Pons (tissue), 1 donor: ENCODE measurements around the gene KCNT1.

Experiments
- DNase-seq: peaks from one replicate; pipeline ENCODE4 v3.0.0-alpha.2; 2016; ENCODE audit warnings: low spot score

Gene KCNT1

DNA sequence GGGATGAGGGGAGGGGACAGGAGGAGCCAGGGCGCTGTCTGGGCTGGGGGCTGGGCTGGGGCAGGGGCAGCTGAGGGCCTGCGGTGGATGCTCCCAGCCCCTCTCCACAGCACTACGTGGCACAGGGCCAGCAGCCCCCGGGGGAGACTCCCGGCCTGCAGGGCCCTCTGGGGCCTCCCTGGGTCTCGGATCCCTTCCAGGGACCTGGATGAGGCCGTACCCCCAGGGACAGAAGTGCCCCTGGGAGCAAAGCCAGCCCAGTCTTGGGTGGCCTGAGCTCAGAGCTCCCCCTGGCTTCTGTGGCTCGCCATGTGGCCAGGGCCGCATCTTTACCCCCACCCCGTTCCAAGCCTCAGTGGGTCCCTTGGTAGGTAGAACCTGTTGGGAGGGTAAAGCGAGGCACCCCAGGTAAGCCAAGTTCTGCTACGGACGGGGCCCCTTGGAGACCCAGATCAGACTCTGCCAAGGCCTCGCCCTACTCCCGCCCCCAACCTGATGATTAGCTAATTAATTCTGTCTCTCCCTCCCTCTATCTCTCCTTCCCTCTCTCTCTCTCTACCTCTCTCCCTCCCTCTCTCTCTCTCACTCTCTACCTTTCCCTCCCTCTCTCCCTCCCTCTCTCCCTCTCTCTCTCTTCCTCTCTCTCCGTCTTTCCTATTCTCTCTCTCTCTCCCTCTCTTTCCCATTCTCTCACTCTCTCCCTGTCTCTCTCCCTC is 24.3 kb downstream of the KCNT1 start:
- no peak for DNase-seq

DNA sequence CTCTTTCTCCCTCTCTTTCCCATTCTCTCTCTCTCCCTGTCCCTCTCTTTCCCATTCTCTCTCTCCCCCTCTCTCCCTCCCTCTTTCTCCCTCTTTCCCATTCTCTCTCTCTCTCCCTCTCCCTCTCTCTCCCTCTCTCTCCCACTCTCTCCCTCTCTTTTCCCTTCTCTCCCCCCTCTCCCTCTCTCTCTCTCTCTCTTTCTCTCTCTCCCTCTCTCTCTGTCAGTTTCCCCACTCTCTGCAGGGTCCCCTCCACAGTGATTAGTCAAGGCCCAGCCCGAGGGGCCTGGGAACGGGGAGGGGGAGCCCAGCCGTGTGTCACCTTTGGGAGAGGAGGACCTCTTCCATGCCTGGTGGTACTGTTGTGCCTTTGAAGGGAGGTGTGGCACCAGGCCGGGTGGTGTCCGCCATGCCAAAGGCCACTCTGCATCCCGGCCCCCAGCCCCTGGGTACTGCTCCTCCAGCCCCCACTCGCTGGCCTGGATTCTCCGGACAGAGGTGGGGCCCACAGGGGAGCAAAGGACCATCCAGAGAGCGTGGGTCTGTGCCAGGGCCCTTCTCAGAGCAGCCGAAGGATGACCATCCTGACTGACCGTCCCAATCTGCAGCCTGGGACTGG is 25.4 kb downstream of the KCNT1 start:
- no peak for DNase-seq

DNA sequence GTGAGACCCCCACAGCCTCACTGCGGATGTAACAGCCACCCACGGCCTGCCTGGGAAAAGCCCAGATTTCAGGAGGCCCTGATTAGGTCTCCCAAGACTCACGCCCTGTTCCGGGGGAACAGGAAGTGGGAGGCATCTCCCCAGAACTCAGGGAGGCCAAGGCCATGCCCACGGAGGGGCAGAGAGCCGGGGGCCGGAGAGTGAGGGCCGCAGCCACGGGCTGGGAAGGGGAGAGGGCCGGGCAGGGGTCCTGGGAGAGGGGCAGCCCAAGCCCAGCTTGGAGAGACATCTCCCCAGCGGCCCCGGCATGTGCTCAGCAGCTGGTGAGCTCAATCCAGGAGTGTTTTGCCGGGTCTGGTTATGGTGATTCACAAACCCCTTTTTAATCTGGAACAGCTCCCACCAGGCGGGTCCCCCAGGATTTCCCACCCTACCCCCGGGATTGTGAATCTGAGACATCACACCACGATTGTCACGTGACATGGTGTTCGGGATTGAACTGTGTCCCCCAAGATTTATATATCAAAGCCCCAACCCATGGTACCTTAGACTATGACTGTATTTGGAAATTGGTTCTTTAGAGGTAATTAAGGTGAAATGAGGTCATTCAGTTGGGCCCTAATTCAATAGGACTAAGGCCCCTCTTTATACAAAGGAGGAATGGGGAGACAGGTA is 26.6 kb downstream of the KCNT1 start:
- DNase-seq, result no peak

DNA sequence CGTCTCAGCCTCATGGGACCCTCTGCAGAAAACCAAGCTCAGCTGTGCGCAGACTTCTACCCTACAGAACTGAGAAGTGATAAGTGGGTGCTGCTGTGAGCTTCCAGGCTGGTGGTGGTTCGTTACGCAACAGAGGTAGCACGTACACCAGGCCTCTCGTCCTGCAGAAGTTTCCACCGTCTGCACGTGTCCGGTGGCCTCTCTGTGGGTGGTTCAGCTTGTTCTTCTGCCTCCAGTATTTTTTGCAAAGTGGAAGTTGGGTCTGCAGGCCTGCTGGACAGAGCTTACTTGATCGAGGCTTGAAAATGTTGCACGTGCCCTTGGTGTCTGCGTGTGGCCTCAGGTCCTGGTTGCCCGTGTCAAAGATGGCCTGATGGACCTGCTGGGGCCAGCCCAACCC is 27.5 kb downstream of the KCNT1 start:
- no peak for DNase-seq

DNA sequence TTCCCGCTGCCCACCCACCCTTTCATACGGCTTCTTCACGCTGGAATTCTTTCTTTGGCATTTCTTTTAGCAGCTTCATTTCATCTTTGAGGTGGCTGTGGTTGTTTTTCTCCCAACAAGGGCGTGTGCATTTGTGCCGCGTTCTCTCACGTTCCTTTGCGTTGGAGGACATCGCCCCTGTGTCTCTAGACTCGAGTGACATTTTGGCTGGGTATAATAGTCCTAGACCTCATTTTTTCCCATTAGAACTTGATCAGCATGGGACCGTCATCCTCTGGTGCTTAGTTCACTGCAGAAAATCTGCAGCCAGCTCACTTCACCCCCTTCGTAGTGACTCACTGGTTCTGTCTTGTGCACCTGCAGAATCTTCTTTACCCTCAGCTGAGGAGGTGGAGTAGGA is 29.5 kb downstream of the KCNT1 start:
- no peak for DNase-seq

DNA sequence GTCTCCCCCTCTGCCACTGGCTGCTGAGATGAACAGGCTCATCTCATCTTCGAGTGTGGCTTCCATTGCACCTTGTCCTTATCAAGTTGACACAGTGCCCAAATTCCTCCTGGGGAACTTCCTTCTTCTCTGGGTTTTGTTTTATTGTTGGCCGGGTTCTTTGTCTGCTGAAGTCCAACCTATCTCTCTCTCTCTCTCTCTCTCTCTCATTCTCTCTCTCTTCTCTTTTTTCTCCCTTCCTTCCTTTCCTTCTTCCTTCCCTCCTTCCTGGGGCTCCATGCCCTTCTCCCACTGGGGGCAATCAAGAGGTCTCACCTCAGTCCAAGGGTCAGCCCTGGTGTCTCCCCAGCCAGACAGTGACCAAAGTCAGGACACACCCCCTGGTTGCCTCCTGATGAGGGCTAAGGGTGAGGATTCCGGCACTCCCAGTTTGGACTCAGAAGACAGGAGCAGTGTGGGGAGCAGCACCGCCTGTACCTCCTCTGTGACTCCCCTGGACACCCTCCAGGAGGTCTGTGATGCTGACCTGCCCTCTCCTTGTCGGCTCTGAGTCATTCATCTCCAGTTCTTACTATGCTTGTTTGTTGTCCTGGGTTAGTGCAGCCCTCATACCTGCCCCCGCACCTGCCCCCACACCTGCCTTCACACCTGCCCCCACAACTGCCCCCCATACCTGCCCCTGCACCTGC is 30.7 kb downstream of the KCNT1 start:
- DNase-seq, result no peak

DNA sequence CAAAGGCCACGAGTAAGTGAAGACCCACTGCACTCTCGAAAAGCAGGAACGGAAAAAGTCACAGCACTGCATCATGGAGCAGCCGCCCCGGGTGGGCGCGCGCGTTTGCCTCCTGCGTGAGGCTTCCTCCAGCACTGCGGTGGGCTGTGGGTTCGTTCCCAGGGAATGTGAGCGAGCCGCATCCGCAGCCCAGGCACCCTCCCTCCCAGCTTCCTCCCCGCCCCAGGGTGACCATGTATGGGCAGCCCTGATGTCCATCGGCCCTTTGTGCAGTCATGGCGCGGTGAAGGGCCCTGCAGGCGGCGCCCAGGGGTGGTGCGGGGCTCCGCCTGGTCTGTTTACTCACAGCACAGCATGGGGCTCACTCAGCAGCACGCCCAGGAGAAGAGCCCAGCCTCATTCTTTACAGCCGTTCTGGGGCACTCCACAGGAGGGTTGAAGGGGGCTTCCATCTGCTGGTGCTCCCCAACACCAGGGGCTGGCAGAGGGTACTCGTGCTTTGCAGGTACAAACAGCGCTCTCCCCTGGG is 32.7 kb downstream of the KCNT1 start:
- no peak for DNase-seq

DNA sequence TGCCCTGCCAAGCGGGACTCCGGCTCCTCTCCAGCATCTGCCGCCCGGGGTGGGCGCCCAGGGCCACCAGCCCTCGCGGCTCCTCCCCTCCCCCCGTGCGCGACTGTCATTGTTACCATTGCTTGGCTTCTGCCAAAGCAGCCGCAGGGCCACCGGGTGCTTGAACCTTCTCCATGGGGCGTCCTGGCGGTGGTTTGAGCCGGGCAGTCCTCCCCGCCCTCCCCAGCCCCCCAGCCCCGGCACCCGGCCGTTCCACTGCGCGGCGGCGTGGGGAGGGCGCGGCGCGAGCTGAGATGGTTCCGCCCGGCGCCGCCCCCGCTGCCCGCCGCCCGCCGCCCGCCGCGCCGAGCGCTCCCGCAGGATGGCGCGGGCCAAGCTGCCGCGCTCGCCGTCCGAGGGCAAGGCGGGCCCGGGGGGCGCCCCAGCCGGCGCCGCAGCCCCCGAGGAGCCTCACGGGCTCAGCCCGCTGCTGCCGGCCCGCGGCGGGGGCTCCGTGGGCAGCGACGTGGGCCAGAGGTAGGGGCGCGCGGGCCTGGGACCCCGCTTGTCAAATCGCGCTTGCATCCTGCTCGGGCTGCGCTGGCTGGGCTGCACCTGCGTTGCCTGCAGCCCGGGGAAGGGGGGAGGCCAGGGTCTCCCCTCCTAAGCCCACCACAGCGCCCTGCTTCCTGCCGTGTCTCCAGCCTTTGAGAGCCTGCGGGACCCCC is 34.4 kb downstream of the KCNT1 start:
- no peak for DNase-seq

DNA sequence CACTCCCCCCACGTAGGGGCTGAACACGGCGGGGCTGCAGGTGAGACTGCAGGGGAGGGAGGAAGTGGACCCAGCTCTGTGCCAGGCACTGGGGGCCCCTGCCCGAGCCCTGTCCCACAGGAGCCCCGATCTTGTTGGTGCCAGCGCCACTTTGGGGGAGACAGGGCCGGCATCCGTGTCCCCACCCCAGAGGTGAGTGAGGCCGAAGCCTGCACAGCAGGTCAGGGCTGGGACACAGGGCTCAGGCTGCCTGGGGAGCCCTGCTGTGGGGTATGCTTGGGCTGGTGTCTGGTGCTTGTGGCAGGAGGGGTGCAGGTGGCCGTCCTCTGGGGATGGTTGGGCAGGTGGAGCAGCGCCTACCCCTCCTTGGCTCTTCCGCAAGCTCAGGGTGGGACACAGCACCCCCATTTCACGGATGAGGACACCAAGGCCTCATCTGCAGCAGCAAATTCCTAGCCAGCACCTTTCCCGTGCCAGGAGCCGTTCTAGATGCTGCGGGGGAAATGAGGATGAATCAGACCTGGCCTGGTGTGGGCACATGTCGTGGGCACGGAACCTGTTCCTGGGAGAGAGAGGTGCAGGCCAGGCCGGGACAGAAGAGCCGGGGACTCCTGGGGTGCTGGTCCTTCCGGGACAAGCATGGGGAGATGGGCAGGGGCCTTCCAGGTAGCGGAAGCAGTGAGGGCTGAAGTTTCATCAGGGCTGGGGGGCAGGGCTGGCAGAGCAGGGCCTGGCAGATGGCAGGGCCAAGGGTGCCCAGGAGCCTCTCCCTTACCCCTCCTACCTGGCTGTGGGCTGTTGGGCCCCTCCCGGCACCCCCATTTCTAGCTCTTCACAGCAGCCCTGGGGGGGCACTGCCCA is 35.2 kb downstream of the KCNT1 start:
- DNase-seq, result no peak

DNA sequence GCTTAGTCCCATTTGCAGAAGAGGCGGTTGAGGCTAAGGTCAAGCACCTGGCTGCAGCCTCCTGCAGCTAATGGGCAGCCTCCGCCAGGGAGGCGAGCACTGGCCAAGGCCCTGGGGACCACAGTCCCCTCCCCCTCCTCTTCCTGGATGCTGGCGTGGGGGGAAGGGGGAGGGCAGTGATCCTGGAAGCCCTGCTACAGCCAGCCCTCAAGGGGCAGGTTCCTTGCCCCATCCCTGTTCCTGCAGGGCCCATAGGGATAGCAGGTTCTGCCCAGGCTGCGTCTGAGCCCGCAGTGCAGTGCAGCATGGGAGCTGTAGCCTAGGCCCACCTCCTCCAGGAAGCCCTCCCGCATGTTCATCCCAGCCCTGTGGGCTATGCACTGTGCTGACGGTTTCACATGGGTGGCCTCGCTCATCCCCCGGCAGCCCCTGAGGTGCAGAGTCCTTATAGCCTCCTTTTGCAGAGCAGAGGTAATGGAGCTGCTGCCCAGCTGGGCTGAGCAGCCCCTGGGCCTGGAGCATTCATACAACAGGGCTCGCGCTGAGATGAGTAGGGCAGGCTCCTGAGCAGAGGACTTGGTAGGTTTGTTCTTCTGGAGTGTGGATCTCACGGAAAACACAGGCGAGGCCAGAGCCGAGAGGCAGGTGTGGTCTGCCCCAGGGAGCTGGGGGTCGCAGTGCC is 36.0 kb downstream of the KCNT1 start:
- DNase-seq, result no peak

GRCh38 chr9:135739271-135740220 is 37.6 kb downstream of the KCNT1 start:
- DNase-seq, result no peak

DNA sequence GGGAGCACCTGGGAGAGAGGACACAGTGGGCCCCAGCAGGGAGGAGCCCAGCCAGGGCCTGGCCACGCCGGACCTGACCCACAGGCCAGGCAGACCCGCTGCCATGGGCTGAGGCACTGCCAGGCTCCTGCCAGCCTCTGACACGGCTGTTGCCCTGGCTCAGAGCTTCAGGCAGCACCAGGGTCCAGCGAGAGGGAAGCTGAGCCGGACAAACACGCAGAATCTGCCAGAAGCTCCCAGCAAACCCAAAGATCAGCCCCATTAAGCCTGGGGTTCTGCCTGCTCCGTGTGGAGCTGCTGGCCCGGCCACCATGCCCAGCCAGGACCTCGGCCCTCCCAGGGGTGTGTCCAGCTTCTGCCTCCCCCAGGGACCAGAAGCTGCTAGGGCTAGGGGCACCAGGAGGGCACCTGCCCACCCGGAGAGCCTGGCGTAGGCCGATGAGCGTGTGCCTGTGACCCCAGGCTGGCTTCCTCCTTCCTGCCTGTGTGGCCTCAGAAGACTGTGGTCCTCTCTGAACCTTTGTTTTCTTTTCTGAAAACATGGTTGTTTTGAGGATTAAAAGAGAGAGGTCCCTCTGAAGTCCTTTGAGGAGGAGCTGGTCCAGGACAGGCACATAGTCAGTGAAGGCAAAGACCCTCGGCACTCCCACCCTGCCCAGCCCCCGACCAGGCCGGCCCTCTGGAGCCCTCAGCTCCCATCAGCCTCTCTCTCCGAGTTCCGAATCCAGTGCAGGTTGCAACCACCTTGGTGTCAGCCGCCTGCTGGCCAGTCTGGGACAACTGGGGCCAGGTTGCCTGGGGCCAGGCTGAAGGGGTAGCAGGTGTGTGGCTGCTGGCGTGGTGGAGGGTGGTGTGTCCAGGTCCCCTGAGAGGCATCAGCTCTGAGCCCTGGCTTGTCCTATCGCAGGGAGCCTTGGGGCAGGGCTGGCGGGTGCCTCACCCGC is 39.6 kb downstream of the KCNT1 start:
- no peak for DNase-seq

GRCh38 chr9:135743021-135743420 is 41.0 kb downstream of the KCNT1 start:
- no peak for DNase-seq

DNA sequence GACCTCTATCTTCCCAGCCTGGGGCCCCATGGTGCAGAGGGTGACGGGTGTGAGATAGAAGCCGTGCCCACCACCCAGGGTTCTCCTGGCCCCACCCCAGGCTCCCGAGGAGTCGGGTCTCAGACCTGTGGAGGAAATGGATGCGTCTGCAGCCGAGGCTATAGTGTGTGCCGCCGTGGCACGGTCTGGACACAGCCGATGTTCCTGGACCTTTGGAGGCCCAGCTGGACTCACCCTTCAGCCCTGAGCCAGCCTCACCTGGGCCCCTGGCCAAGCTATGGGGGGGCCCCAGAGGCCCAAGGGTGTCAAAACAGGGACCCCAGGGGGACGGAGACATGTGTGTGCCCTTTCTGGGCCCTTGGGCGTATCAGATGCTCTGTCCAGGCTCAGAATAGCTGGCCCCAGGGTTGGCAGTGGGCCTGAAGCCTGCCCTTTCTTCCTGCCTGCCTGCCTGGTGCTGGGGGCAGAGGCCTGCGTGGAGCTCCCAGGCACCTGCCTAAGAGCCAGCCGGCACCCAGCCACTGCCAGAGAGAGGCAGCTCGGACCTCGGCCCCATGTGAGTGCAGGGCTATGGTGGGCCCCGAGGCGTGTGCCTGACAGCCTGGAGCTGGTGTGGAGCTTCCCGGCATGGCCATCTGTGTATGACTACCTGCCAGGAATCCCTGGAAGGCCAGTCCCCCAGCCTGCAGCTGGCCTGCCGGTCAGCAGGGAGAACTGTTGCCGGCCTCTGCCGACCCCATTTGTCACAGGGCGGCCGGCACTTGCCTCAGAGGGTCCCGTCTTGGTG is 41.8 kb downstream of the KCNT1 start:
- DNase-seq, result no peak

DNA sequence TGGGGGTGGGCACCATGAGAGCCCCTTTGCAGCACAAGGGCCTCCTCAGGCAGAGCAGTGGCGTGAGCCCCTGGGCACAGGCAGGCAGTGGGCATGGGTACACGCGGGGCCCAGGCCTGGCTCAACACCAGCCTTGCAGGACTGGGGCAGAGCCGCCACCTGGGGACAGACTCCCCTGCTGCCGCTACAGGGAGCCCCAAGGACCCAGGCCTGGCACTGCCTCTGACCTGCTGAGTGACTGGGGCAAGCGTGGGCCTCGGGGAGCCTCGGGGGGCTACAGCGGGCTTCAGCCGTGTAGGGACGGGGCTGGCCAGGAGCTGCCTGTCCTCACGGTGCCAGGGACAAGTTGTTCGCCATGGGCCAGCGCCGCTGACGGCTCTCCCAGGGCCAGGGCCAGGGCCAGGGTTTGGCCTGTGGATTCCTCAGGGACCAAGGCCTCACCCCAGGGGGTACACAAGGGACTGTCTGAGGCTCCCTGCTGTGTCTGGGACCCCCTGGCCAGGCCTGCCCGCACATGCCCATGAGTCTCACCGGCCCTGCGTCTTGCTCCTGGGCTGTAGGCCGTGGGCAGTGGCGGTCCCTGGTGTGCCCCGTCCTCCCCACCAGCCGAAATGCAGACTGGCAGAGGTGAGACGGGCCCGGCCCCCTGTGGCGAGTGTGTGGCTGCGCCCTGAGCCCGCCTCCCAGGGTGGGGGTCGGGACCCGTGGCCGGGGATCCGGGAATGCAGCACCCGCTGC is 42.5 kb downstream of the KCNT1 start:
- no peak for DNase-seq

- no peak for DNase-seq
These were observed 43.2 kb downstream of the KCNT1 start for GRCh38 chr9:135745189-135745588.
